HG03342 (cell line): Measurements from ENCODE around the gene SMAD6.

Experiments used
- ATAC-seq: cut with Tn5 transposase; IDR thresholded peaks from one replicate; pipeline ENCODE4 v1.9.1; 2021; ENCODE audit warnings: mild to moderate bottlenecking, moderate library complexity; ENCODE audit not compliant: unreplicated experiment

Gene SMAD6

GRCh38 chr15:66771351-66771650 lies 69.3 kb downstream of the SMAD6 start:
- no peak for ATAC-seq

- ATAC-seq, result no peak
These were observed 70.6 kb downstream of the SMAD6 start for GRCh38 chr15:66772604-66773128.

- no peak for ATAC-seq
These were observed 71.3 kb downstream of the SMAD6 start for GRCh38 chr15:66773129-66773873.

GRCh38 chr15:66774001-66774814 lies 72.2 kb downstream of the SMAD6 start:
- ATAC-seq, result no peak

- no peak for ATAC-seq
These were observed 73.4 kb downstream of the SMAD6 start for GRCh38 chr15:66775127-66776105.

- ATAC-seq, result no peak
These were observed 75.0 kb downstream of the SMAD6 start for GRCh38 chr15:66777054-66777453.

- no peak for ATAC-seq
These were observed 75.7 kb downstream of the SMAD6 start for GRCh38 chr15:66777596-66778313.

- ATAC-seq, result no peak
These were observed 76.3 kb downstream of the SMAD6 start for GRCh38 chr15:66778314-66778665.

- ATAC-seq, result no peak
These were observed 76.7 kb downstream of the SMAD6 start for GRCh38 chr15:66778716-66779115.

- ATAC-seq, result no peak
These were observed 77.4 kb downstream of the SMAD6 start for GRCh38 chr15:66779331-66780009.

GRCh38 chr15:66780172-66780972 lies 78.3 kb downstream of the SMAD6 start:
- no peak for ATAC-seq

- no peak for ATAC-seq
These were observed 79.1 kb downstream of the SMAD6 start for GRCh38 chr15:66780973-66781718.

- ATAC-seq, result no peak
These were observed 80.7 kb downstream of the SMAD6 start for GRCh38 chr15:66782785-66783184.

- ATAC-seq, result no peak
These were observed 81.3 kb downstream of the SMAD6 start for GRCh38 chr15:66783314-66783713.

- no peak for ATAC-seq
These were observed 81.7 kb downstream of the SMAD6 start for GRCh38 chr15:66783725-66784124.

- no peak for ATAC-seq
These were observed 82.1 kb downstream of the SMAD6 start for GRCh38 chr15:66784174-66784573.

- no peak for ATAC-seq
These were observed 83.6 kb downstream of the SMAD6 start for GRCh38 chr15:66785637-66786036.

GRCh38 chr15:66786222-66786621 lies 84.2 kb downstream of the SMAD6 start:
- ATAC-seq, result no peak
